GM12878 (cell line): Measurements from ENCODE around the gene NDUFB7. TPM values are rescaled to one million over a fixed set of nuclear protein-coding genes. Genes with fewer than 3 reads are reported as not detected.
"Not testable (repeated sequence)": the region's sequence is repeated elsewhere in the genome, so short reads cannot be mapped to it uniquely, and the experiment has no call there.

Source experiments
- ATAC-seq: fragments of 200-7000 bp; cut with Tn5 transposase; 3 replicates; pipeline ENCODE4 v1.9.1; 2020; ENCODE audit warnings: mild to moderate bottlenecking, moderate library complexity
- BruUV-seq: library from RNA; stranded (reverse); fragments of 400-500 nt; replicated peaks from 2 replicates; lab custom pipeline; 2021; lab: Mats Ljungman, UMichigan
- CTCF ChIA-PET: fragments of 300-600 bp; sonication (Branson Sonifier 250); formaldehyde crosslinking; extraction: SDS; loops from one replicate; lab custom pipeline; 2021; ENCODE audit warnings: inconsistent platforms; lab: Yijun Ruan, JAX
- POLR2A ChIA-PET: fragments of 350-600 bp; formaldehyde crosslinking; extraction: SDS; loops from one replicate; lab custom pipeline; 2021; ENCODE audit warnings: inconsistent platforms; lab: Charles Lee
- RAD21 ChIA-PET: fragments of 300-600 bp; sonication (Branson Sonifier 250); formaldehyde crosslinking; loops from one replicate; lab custom pipeline; 2023; ENCODE audit warnings: antibody characterized with exemption; ENCODE audit not compliant: unreplicated experiment; lab: Charles Lee
- SMC1A ChIA-PET: fragments of 300-600 bp; sonication (Branson Sonifier 250); formaldehyde crosslinking; loops from one replicate; lab custom pipeline; 2023; ENCODE audit not compliant: unreplicated experiment, uncharacterized antibody; lab: Charles Lee
- DNase-seq: peaks from one replicate; pipeline ENCODE4 v3.0.0-alpha.2; 2011; ENCODE audit warnings: low read depth, low spot score
- FAIRE-seq: peaks from 3 replicates; lab custom pipeline; 2011; peaks lifted over from hg19 to GRCh38; lab: Jason Lieb, UNC
- H2AFZ ChIP-seq: 2 replicates; pipeline ENCODE4 v1.6.0; 2011; ENCODE audit warnings: low read depth, low read length, control low read depth; ENCODE audit not compliant: control insufficient read depth
- H3K27ac ChIP-seq: 2 replicates; pipeline ENCODE4 v1.5.1; 2011; ENCODE audit warnings: control low read depth; ENCODE audit not compliant: control insufficient read depth, insufficient read depth
- H3K27me3 ChIP-seq, 2 experiments: replicated peaks in 1 of 2; 2 replicates each; pipeline versions ENCODE4 v1.6.0 to v1.6.1; 2011; ENCODE audit warnings: low read length in 1 of 2; ENCODE audit not compliant: control insufficient read depth in 2 of 2, insufficient read depth in 2 of 2
- H3K36me3 ChIP-seq, 2 experiments: 2 replicates each; pipeline ENCODE4 v1.5.1; 2011; ENCODE audit warnings: low read length in 1 of 2; ENCODE audit not compliant: control insufficient read depth in 2 of 2, insufficient read depth in 2 of 2
- H3K4me1 ChIP-seq: 2 replicates; pipeline ENCODE4 v1.6.1; 2011; ENCODE audit warnings: mild to moderate bottlenecking, low read length, moderate library complexity, mixed read lengths; ENCODE audit not compliant: control insufficient read depth, insufficient read depth
- H3K4me2 ChIP-seq: 2 replicates; pipeline ENCODE4 v1.6.0; 2011; ENCODE audit warnings: control low read depth; ENCODE audit not compliant: control insufficient read depth, insufficient read depth
- H3K4me3 ChIP-seq: fragments of 200-600 bp; sonication (generic); 2 replicates; pipeline ENCODE4 v1.5.1; 2016
- H3K79me2 ChIP-seq: 2 replicates; pipeline ENCODE4 v1.6.0; 2011; ENCODE audit warnings: low read length; ENCODE audit not compliant: control insufficient read depth, insufficient read depth
- H3K9ac ChIP-seq: 2 replicates; pipeline ENCODE4 v1.8.0; 2011; ENCODE audit warnings: low read length, control low read depth, mixed read lengths; ENCODE audit not compliant: control insufficient read depth, insufficient read depth
- H3K9me3 ChIP-seq: replicated peaks from 3 replicates; pipeline ENCODE4 v1.5.1; 2011; ENCODE audit warnings: mild to moderate bottlenecking, low read length; ENCODE audit not compliant: control insufficient read depth, insufficient read depth
- H4K20me1 ChIP-seq: 2 replicates; pipeline ENCODE4 v1.6.0; 2011; ENCODE audit not compliant: control insufficient read depth, insufficient read depth
- HDGF ChIP-seq: fragments of 450-650 bp; IDR thresholded peaks from 2 replicates; pipeline ENCODE4 v1.6.1; 2016; ENCODE audit warnings: antibody characterized with exemption
- JUND ChIP-seq: IDR thresholded peaks from 2 replicates; pipeline ENCODE4 v1.6.1; 2012; ENCODE audit warnings: low read depth, mild to moderate bottlenecking, low read length, improper control_type of control experiment, moderate library complexity
- MTA3 ChIP-seq: IDR thresholded peaks from 2 replicates; pipeline ENCODE4 v1.6.1; 2012; ENCODE audit warnings: low read length, inconsistent platforms, borderline replicate concordance
- PAX8 ChIP-seq: fragments of 450-650 bp; IDR thresholded peaks from 2 replicates; pipeline ENCODE4 v1.6.1; 2017; ENCODE audit warnings: mild to moderate bottlenecking, moderate library complexity
- POLR2A ChIP-seq: IDR thresholded peaks from 2 replicates; pipeline ENCODE4 v1.6.1; 2011; ENCODE audit warnings: low read depth, mild to moderate bottlenecking, low read length
- POLR2AphosphoS2 ChIP-seq: IDR thresholded peaks from 2 replicates; pipeline ENCODE4 v1.6.1; 2011; ENCODE audit warnings: low read depth, mild to moderate bottlenecking, low read length, improper control_type of control experiment, moderate library complexity
- POLR2AphosphoS5 ChIP-seq: IDR thresholded peaks from 2 replicates; pipeline ENCODE4 v1.6.1; 2011; ENCODE audit warnings: mild to moderate bottlenecking, low read length, inconsistent platforms
- RAD21 ChIP-seq: IDR thresholded peaks from 2 replicates; pipeline ENCODE4 v1.6.1; 2011; ENCODE audit warnings: mild to moderate bottlenecking, low read depth, low read length, moderate library complexity; ENCODE audit not compliant: insufficient read depth
- RAD51 ChIP-seq: fragments of 450-650 bp; IDR thresholded peaks from 2 replicates; pipeline ENCODE4 v1.6.1; 2016; ENCODE audit warnings: moderate library complexity, mild to moderate bottlenecking, inconsistent platforms
- SMAD5 ChIP-seq: IDR thresholded peaks from 2 replicates; pipeline ENCODE4 v1.6.1; 2016; ENCODE audit warnings: antibody characterized with exemption, low read depth
- SMARCA5 ChIP-seq: fragments of 450-650 bp; IDR thresholded peaks from 2 replicates; pipeline ENCODE4 v1.6.1; 2017; ENCODE audit warnings: mild to moderate bottlenecking
- SREBF2 ChIP-seq: IDR thresholded peaks from 2 replicates; pipeline ENCODE4 v1.6.1; 2012; ENCODE audit warnings: mild to moderate bottlenecking, low read length
- TCF12 ChIP-seq: IDR thresholded peaks from 2 replicates; pipeline ENCODE4 v1.6.1; 2011; ENCODE audit warnings: low read depth, mild to moderate bottlenecking, low read length
- WGBS: methylation state at CpG from one replicate; pipeline ENCODE4 v1.1.6; 2016; ENCODE audit warnings: low lambda C conversion rate; ENCODE audit not compliant: insufficient replicate concordance, insufficient coverage; ENCODE audit errors: missing lambda C conversion rate; 5-methylcytosine and 5-hydroxymethylcytosine counted together
- in situ Hi-C: fragments of 300-500 bp; cut with MboI; formaldehyde crosslinking; loops from 9 replicates; pipeline ENCODE4 v1.14.3; 2018; ENCODE audit warnings: mixed read lengths
- intact Hi-C: fragments of 100-400 bp; cut with micrococcal nuclease; formaldehyde crosslinking; loops from one replicate; pipeline ENCODE4 v1.14.2; 2022; ENCODE audit not compliant: unreplicated experiment
- polyA plus RNA-seq, 11 experiments: library from polyadenylated mRNA; depleted of rRNA in 4 of 11; unstranded in 6 of 11; stranded (reverse) in 5 of 11; fragments of >200 nt; fragmentation: Nextera tagmentation in 4 of 11; fragmentation: Illumina TruSeq in 1 of 11; extraction: Ambion mirVana in 4 of 11; extraction: Trizol in 1 of 11; gene quantifications; 1 replicate in 1 of 11; 2 replicates in 10 of 11; pipeline versions ENCODE4 v1.2.1 to v1.2.3, GENCODE V29; 2011 to 2016; ENCODE audit warnings: inconsistent platforms in 2 of 11, missing spikeins in 2 of 11, low read depth in 1 of 11
- total RNA-seq, 4 experiments: library from RNA; depleted of rRNA in 3 of 4; stranded (reverse); fragments of >200 nt in 3 of 4; fragmentation: Illumina TruSeq in 1 of 4; extraction: Trizol in 1 of 4; gene quantifications; 2 replicates each; pipeline versions ENCODE4 v1.2.1 to v1.2.3, GENCODE V29; 2013 to 2021
- TF ChIP-seq, protein P1 (sequence below): fragments of 450-650 bp; IDR thresholded peaks from 2 replicates; pipeline ENCODE4 v1.6.1; 2018; ENCODE audit warnings: borderline replicate concordance, mild to moderate bottlenecking; ENCODE audit not compliant: partially characterized antibody

Gene NDUFB7
- total and polyA plus RNA-seq, 10 of the 15 experiments (the other 5 are each of a cell fraction or from before 2014, with no cell fraction given), result 14.6 to 480 (median 182) TPM

DNA sequence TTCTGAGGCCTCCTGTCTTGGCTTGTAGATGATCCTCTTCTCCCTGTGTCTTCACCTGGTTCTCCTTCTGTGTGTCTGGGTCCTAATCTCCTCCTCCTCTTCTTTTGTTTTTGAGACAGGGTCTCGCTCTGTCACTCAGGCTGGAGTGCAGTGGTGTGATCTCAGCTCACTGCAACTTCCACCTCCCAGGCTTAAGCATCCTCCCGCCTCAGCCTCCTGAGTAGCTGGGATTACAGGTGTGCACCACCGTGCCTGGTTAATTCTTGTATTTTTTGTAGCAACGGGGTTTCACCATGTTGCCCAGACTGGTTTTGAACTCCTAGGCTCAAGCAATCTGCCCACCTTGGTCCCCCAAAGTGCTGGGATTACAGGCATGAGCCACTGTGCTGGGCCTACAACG lies 40.4 kb upstream of the NDUFB7 start:
- intact Hi-C loops, result loop anchor here (10.0 kb wide), 1 partner anchor 73 kb away; no protein-coding TSS in a partner anchor
- H3K79me2 ChIP-seq, BruUV-seq: not testable (repeated sequence)
- TF ChIP-seq POLR2AphosphoS5 (peak; percentile 25; the same call in 1 of the 2 replicates), SMAD5 (0 out of 2 replicates have a peak, but pooled peaks have one; percentile 50), POLR2AphosphoS2 (0 out of 2 replicates have a peak, but pooled peaks have one; percentile 3), POLR2A (peak; percentile 37; the same call in 1 of the 2 replicates)
- TF ChIP-seq, all 136 proteins: peak for 4; not testable (repeated sequence) for 132
- H3K4me3 ChIP-seq, H4K20me1 ChIP-seq, in situ Hi-C loops, H3K9ac ChIP-seq, H3K27ac ChIP-seq, H2AFZ ChIP-seq, H3K27me3 ChIP-seq, DNase-seq, H3K9me3 ChIP-seq, FAIRE-seq, H3K4me2 ChIP-seq, ATAC-seq: not testable (repeated sequence)
- WGBS, result 78% methylated on average over 5 of the region's 5 CpGs
- ChIA-PET RAD21 (interaction anchor here (1.5 to 3.3 kb wide), 3 partner anchors 35 to 73 kb away, joined by 7 to 28 read pairs (median 7); no protein-coding TSS in a partner anchor), SMC1A (interaction anchor here (1.2 to 4.3 kb wide), 3 partner anchors 8 to 74 kb away, joined by 5 to 31 read pairs (median 25); no protein-coding TSS in a partner anchor), POLR2A (interaction anchor here (0.9 to 1.4 kb wide), 4 partner anchors 29 to 77 kb away, joined by 3 to 5 read pairs (median 3); no protein-coding TSS in a partner anchor), CTCF (interaction anchor here (0.6 to 2.6 kb wide), 7 partner anchors 8 to 76 kb away, joined by 3 to 12 read pairs (median 3); no protein-coding TSS in a partner anchor)
- Histone ChIP-seq H3K4me1 (peaks cover 20% of the 10 kb centered on the region), H3K36me3 (peaks cover 11 to 12% of the 10 kb centered on the region in 2 experiments)

DNA sequence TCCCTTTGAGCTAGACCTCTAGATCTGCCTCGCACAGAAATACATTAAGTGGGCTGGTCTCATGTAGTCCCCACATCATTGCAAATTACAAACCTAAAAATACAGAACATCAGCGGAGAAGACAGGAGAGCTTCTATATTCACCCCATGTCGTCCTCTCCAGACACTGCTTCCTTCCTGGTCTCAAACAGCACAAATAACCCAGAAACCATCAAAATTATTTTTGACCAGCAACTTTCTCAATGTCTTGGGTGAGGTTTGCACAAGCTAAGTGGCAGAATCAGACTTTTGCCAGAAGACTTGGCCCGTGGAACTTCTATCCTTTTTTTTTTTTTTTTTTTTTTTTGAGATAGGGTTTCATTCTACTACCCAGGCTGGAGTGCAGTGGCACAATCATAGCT lies 39.2 kb upstream of the NDUFB7 start:
- ChIA-PET RAD21 (interaction anchor here (0.9 kb wide), 1 partner anchor 20 kb away, joined by 3 read pairs; no protein-coding TSS in a partner anchor), SMC1A (interaction anchor here (0.8 to 4.3 kb wide), 2 partner anchors 14 to 75 kb away, joined by 3 to 31 read pairs; no protein-coding TSS in a partner anchor), CTCF (interaction anchor here (0.5 to 2.6 kb wide), 4 partner anchors 17 to 623 kb away, joined by 3 to 10 read pairs (median 4); no protein-coding TSS in a partner anchor), POLR2A (interaction anchor here (0.6 to 1.7 kb wide), 7 partner anchors 10 to 137 kb away, joined by 3 to 6 read pairs (median 4); no protein-coding TSS in a partner anchor)
- Histone ChIP-seq H3K9ac (no peak overlapping the region), H3K4me3 (no peak overlapping the region), H3K27me3 (no peaks in the 10 kb centered on the region), H2AFZ (no peak overlapping the region), H3K36me3 (peaks cover 11 to 15% of the 10 kb centered on the region in 2 experiments), H3K27ac (no peak overlapping the region), H4K20me1 (no peaks in the 10 kb centered on the region), H3K9me3 (no peaks in the 10 kb centered on the region), H3K4me1 (peaks cover 18% of the 10 kb centered on the region), H3K4me2 (no peak overlapping the region), H3K79me2 (no peaks in the 10 kb centered on the region)
- in situ Hi-C loops, result no loop called here
- intact Hi-C loops, result loop anchor here (10.0 kb wide), 1 partner anchor 74 kb away; no protein-coding TSS in a partner anchor
- DNase-seq, result no peak
- ATAC-seq, result no peak
- no peak for TF ChIP-seq MTA3
- no peak for TF ChIP-seq SREBF2
- no peak for TF ChIP-seq TCF12
- no peak for TF ChIP-seq RAD21
- TF ChIP-seq, protein P1, sequence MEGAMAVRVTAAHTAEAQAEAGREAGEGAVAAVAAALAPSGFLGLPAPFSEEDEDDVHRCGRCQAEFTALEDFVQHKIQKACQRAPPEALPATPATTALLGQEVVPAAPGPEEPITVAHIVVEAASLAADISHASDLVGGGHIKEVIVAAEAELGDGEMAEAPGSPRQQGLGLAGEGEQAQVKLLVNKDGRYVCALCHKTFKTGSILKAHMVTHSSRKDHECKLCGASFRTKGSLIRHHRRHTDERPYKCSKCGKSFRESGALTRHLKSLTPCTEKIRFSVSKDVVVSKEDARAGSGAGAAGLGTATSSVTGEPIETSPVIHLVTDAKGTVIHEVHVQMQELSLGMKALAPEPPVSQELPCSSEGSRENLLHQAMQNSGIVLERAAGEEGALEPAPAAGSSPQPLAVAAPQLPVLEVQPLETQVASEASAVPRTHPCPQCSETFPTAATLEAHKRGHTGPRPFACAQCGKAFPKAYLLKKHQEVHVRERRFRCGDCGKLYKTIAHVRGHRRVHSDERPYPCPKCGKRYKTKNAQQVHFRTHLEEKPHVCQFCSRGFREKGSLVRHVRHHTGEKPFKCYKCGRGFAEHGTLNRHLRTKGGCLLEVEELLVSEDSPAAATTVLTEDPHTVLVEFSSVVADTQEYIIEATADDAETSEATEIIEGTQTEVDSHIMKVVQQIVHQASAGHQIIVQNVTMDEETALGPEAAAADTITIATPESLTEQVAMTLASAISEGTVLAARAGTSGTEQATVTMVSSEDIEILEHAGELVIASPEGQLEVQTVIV, result no peak
- TF ChIP-seq RAD51, result no peak
- TF ChIP-seq PAX8, result no peak
- TF ChIP-seq HDGF, result no peak
- no peak for TF ChIP-seq SMARCA5
- no peak for TF ChIP-seq JUND
- 34% methylated on average over 4 of the region's 4 CpGs for WGBS
- BruUV-seq, result TSS peak; percentile 66
- no peak for FAIRE-seq
